ENCODE results near the gene GPR37. TPM values are rescaled to one million over a fixed set of nuclear protein-coding genes. Genes with fewer than 3 reads are reported as not detected.

Gene GPR37
- total RNA-seq, 6 donors from 2014 or later = 0.15 to 2.8 (median 0.98) TPM

DNA sequence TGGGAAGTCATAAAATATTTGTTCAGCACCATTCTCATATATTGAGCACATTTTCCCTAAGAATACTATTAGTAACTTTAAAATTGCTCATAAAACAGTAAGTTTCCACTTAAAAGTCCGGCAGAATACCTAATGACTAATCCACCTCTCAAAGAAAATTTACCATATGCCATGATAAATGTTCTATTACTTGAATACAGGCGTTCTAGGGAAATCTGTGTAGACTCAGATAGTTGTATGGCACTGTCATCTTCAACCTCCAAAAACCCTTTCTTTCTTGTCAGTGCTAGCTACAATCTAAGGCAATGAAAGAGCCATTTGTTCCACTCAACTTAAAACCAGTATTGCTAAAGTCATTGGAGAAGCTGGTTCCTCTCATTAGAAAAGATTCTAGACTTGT lies 7.3 kb downstream of the GPR37 start:
- Histone ChIP-seq H3K36me3 (no peaks in the 10 kb centered on the region), H3K4me1 (no peaks in the 10 kb centered on the region), H3K4me3 (no peak overlapping the region), H3K9me3 (peaks cover 0 to 2% (median 0%) of the 10 kb centered on the region in 4 donors), H3K27me3 (no peaks in the 10 kb centered on the region), H3K27ac (no peak overlapping the region)
- 81 to 85% methylated on average over 2 of the region's 2 CpGs for WGBS, 2 donors
- TF ChIP-seq, protein P1, sequence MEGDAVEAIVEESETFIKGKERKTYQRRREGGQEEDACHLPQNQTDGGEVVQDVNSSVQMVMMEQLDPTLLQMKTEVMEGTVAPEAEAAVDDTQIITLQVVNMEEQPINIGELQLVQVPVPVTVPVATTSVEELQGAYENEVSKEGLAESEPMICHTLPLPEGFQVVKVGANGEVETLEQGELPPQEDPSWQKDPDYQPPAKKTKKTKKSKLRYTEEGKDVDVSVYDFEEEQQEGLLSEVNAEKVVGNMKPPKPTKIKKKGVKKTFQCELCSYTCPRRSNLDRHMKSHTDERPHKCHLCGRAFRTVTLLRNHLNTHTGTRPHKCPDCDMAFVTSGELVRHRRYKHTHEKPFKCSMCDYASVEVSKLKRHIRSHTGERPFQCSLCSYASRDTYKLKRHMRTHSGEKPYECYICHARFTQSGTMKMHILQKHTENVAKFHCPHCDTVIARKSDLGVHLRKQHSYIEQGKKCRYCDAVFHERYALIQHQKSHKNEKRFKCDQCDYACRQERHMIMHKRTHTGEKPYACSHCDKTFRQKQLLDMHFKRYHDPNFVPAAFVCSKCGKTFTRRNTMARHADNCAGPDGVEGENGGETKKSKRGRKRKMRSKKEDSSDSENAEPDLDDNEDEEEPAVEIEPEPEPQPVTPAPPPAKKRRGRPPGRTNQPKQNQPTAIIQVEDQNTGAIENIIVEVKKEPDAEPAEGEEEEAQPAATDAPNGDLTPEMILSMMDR (IDR thresholded peaks at IDR 0.05) = no peak
- TF ChIP-seq POLR2AphosphoS5 (IDR thresholded peaks at IDR 0.05) = no peak
- no peak for TF ChIP-seq POLR2A (IDR thresholded peaks at IDR 0.05)
- no peak for TF ChIP-seq EP300 (IDR thresholded peaks at IDR 0.05)
- ATAC-seq (ENCODE audit: low FRiP score in 2 of 2) (no peak), DNase-seq (no peak)

DNA sequence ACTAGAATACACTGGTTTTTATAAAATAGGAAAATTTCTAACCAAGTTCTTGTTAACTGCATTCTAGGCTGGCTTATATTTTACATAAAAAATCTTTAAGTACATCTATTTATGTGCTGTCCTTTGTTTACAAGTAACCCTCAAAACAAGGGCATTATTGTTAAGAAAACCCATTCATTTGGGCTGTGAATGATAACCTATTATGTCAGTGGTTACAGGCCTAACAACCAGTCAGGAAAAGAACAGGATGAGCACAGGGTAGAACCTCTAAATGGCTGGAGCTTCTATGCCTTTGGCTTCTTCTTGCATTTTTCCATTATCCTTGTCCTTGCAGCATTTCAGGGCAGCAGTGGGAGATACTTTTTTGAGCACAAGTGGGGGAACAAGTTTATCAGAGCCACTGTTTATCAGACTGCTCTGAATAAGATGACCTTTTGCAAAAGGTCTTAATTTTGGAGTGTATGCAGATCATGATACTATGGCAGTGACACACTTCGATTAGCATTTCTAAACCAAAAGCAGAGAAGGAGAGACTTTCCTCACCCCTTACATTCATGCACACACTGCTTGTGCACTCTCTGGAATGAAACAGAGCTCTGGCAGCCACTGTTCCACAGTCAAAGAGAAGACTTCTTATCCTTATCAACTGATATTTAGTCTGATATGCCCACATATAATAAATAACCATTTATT lies 10.9 kb downstream of the GPR37 start:
- 45 to 55% methylated on average over 1 of the region's 1 CpG for WGBS, 2 donors
- DNase-seq = no peak
- no peaks in the 10 kb centered on the region for H3K4me1 ChIP-seq

DNA sequence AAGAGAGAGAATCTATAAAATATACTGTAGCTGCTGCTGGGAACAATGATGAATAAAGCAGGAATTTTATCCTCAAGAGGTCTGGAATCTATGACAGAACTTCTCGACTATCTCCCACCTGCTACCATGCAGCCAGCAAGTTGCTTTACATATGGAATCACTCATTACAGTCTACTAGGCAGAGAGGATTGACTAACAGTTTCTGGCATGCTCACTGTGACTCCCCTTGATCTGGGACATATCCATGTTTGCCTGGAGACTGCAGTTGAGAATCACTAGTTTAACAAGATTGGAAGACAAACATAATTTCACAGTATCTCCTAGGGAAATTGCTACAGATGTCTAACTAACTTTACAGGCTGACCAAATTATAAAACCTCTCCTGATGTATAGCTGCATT lies 13.3 kb downstream of the GPR37 start:
- Histone ChIP-seq H3K27me3 (no peaks in the 10 kb centered on the region), H3K36me3 (no peaks in the 10 kb centered on the region), H3K4me3 (no peak overlapping the region), H3K9me3 (no peaks in the 10 kb centered on the region), H3K27ac (no peak overlapping the region), H3K4me1 (no peaks in the 10 kb centered on the region)
- no peak for ATAC-seq (ENCODE audit: low FRiP score in 2 of 2)
- 61 to 76% methylated on average over 1 of the region's 1 CpG for WGBS, 2 donors
- TF ChIP-seq EP300 (IDR thresholded peaks at IDR 0.05) (no peak), POLR2AphosphoS5 (IDR thresholded peaks at IDR 0.05) (no peak), POLR2A (IDR thresholded peaks at IDR 0.05) (no peak)
- TF ChIP-seq, protein P1 (IDR thresholded peaks at IDR 0.05) = no peak
- DNase-seq = no peak

More for the DNA sequence above, 10.9 kb downstream of the GPR37 start:
- Histone ChIP-seq H3K4me3 (no peak overlapping the region), H3K9me3 (no peaks in the 10 kb centered on the region), H3K27ac (no peak overlapping the region), H3K36me3 (no peaks in the 10 kb centered on the region), H3K27me3 (no peaks in the 10 kb centered on the region)
- TF ChIP-seq POLR2AphosphoS5 (IDR thresholded peaks at IDR 0.05) (no peak), EP300 (IDR thresholded peaks at IDR 0.05) (no peak), POLR2A (IDR thresholded peaks at IDR 0.05) (no peak)
- TF ChIP-seq, protein P1 (IDR thresholded peaks at IDR 0.05) = no peak
- ATAC-seq (ENCODE audit: low FRiP score in 2 of 2) = no peak

DNA sequence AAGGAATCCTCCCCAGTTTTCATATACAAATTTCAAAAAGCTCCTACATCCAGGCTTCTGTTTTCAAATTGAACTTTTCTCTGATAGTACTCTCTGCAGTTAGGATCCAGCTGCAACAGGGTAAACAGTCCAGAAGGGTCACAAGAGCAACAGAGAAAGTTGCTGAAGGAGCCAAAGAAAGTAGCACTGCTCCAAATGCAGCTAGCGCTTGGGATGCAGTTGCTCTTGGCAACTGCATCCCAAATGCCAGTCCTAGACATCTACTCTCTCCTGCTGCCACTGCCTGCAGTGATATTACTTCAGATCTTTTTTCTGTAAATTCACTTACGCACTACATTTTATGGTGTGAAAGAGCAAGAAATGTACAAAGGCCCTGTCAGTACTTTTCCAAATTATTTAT lies 14.6 kb downstream of the GPR37 start:
- H3K27ac ChIP-seq = no peak overlapping the region
- no peak for TF ChIP-seq POLR2A (IDR thresholded peaks at IDR 0.05)
- no peak for TF ChIP-seq EP300 (IDR thresholded peaks at IDR 0.05)
- TF ChIP-seq, protein P1 (IDR thresholded peaks at IDR 0.05) = no peak
- TF ChIP-seq POLR2AphosphoS5 (IDR thresholded peaks at IDR 0.05) = no peak
- no peaks in the 10 kb centered on the region for H3K9me3 ChIP-seq
- no peak for ATAC-seq (ENCODE audit: low FRiP score in 2 of 2)
- H3K27me3 ChIP-seq = no peaks in the 10 kb centered on the region
- no peaks in the 10 kb centered on the region for H3K4me1 ChIP-seq
- no peak for DNase-seq
- no peak overlapping the region for H3K4me3 ChIP-seq
- WGBS, 2 donors = 85 to 88% methylated on average over 2 of the region's 2 CpGs
- H3K36me3 ChIP-seq = no peaks in the 10 kb centered on the region

DNA sequence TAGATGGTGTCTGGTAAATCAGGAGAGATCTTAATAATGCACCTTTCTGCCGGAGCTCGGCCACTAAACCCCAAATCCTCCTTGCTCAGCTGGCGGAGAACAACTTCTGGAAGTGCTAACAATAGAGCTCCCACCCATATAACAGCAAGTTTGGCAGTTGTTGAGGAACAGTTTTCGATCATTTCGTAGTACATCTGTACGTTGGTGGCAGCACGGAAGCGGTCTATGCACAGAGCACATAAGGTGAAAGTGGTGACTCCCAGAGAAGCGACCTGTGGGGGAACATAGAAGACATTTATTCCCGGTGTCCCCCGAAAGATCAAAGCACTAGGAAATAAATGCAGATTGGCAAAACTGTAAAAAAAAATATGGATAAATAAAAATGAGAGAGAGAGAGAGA lies 18.5 kb downstream of the GPR37 start:
- Histone ChIP-seq H3K27me3 (no peaks in the 10 kb centered on the region), H3K27ac (no peak overlapping the region), H3K4me1 (no peaks in the 10 kb centered on the region), H3K36me3 (no peaks in the 10 kb centered on the region), H3K4me3 (no peak overlapping the region), H3K9me3 (no peaks in the 10 kb centered on the region)
- ATAC-seq (ENCODE audit: low FRiP score in 2 of 2) (no peak), DNase-seq (no peak)
- no peak for TF ChIP-seq POLR2A (IDR thresholded peaks at IDR 0.05)
- TF ChIP-seq, protein P1 (IDR thresholded peaks at IDR 0.05) = no peak
- no peak for TF ChIP-seq POLR2AphosphoS5 (IDR thresholded peaks at IDR 0.05)
- TF ChIP-seq EP300 (IDR thresholded peaks at IDR 0.05) = no peak
- 94 to 96% methylated on average over 11 of the region's 11 CpGs for WGBS, 2 donors

Data from upper lobe of left lung (tissue), 6 donors.